ENCODE data around the gene KCTD21.

KCTD21 gene

DNA sequence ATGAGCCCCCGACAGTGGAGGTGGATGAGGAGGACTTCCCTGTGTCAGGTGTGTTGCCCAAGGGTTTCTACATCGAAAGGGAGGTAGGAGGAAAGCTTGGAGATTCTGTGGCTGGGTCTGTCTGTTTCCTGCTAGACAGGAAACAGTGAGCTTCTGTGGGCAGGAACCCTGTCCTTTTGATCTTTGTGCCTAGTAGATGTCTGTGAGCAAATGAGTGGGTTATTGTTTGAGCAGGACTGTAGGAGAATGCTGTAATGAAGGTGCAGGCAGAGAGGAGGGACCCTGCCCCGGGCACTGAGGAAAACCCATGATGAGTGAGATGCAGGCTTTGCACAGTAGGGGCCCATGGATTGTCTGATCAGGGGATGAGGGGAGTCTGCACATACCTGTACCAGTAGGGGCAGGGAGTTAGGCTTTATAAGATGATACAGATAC lies 14.3 kb upstream of the KCTD21 start:
- in situ Hi-C loops (cut with HindIII; ENCODE audit: low sequenced_read_pairs): no loop called here

DNA sequence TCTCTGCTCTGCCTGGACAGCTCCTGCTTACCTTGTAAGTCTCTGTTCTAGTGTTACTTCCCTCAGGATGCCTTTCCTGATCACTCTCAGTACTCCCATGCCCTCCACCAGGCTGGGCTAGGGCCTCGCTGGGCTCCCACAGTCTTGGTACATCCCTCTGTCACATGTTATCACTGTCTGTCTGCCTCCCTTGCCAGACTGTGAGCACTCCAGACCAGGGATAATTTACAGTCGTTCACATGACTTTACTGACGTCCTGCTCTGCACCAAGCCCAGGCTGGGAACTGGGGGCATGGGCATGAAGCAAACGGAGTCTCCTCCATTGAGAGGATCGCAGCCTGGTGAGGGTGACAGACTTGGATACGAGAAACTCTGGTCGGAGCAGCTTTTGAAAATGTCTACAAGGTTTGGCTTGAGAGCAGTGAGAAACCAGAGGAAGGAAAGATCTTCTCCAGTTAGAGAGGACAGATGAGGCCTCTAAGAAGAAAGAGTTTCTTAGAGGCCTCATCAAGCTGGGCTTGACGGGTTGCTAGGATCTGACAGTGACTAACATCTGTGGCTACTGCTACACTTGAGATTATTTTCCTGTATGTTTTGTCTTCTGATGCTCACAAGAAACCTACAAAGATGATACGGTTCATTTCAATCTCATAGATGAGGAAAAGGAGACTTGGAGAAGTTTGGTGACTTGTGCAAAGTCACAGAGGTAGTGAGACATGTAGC lies 12.8 kb upstream of the KCTD21 start:
- in situ Hi-C loops (cut with HindIII; ENCODE audit: low sequenced_read_pairs): no loop called here

DNA sequence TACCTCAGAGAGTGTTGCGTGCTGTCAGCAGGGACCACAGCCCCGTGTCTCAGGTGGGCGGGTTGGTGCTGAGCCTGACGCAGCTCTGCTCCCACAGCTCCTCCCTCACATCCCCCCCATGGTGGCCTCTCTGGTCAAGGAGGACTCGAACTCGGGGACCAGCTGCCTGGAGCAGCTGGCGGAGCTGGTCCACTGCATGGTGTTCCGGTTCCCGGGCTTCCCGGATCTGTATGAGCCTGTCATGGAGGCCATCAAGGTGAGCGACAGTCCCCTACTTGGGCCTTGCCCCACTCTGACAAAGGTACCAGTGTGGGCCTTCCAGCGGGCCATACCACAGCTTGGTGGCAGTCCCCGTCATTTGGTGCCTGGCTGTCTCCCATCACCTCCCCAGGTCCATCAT lies 12.1 kb upstream of the KCTD21 start:
- in situ Hi-C loops (cut with HindIII; ENCODE audit: low sequenced_read_pairs): no loop called here

DNA sequence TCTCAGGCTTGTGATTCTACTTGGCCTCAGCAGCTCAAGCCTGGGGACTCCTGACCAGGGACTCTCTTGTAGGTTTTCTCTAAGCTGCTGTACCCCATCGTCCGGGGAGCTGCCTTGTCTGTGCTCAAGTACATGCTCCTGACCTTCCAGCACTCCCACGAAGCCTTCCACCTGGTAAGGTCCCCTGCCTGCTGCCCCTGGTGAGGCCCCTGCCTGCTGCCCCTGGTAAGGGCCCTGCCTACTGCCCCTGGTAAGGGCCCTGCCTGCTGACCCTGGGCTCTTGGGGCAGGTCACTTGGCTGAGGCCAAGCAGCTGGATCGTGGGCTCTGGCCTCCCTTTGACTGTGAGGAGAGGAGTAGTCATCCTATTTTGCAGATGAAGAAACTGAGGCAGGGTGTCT lies 11.6 kb upstream of the KCTD21 start:
- in situ Hi-C loops (cut with HindIII; ENCODE audit: low sequenced_read_pairs): no loop called here

DNA sequence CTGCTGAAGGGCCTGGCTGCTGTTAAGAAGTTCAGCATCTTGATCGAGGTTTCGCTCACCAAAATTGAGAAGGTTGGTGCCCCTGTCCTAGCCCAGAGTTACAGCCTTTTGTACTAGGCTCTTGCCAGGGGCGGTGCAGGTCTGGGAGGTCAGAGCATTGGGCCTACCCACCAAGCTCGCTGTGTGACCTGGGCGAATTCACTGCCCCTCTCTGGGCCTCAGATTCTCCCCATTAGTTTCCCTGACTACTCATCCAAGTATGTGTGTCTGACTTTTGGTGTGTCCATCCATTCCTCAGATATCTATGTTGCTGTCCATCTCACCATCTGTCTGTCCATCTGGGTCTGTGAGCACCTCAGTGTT lies 11.2 kb upstream of the KCTD21 start:
- in situ Hi-C loops (cut with HindIII; ENCODE audit: low sequenced_read_pairs): no loop called here

DNA sequence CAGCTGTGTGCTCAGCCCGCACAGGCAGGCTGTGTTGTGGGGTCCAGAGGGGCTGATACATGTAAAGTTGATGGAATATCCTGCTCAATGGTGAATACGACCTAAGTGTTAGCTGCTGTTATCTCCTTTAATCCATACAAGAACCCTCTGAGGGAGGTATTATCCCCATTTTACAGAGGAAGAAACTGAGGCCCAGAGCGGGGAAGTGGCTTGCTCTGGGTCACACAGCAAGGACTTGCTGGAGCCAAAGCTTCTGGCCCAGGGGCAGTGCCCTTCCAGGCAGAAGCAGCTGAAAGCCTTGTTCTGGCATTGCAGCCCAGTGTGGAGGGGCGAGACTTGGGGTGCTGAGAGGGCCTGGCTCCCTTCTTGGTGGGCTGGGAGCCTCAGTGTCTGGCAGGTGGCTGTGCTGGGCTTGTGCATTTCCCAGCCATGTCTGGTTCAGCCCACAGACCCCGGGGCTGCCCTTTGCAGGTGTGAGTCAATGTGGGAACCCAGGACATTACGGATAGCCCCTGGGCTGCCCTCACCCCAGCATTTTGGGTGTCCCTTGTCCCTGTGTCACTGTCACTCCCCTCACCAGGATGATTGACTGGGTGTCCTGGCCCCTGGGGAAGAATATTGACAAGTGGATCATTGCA lies 10.7 kb upstream of the KCTD21 start:
- in situ Hi-C loops (cut with HindIII; ENCODE audit: low sequenced_read_pairs): no loop called here

DNA sequence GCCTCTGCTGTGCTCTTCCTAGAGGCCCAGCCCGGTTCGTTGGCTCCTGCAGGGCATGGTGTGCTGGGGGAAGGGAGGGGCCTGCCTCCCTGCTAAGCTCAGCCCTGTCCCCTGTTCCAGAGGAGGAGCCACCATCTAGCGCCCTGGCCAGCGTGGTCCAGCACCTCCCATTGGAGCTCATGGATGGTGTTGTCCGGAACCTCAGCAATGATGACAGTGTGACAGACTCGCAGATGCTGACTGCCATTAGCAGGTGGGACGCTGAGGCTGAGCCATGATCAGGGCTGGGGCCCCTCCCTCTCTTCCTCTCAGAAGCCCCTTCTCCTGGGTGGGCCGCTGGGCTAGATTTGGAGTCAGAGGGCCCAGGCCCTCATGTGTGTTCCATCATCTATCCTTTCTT lies 9.4 kb upstream of the KCTD21 start:
- in situ Hi-C loops (cut with HindIII; ENCODE audit: low sequenced_read_pairs): no loop called here

DNA sequence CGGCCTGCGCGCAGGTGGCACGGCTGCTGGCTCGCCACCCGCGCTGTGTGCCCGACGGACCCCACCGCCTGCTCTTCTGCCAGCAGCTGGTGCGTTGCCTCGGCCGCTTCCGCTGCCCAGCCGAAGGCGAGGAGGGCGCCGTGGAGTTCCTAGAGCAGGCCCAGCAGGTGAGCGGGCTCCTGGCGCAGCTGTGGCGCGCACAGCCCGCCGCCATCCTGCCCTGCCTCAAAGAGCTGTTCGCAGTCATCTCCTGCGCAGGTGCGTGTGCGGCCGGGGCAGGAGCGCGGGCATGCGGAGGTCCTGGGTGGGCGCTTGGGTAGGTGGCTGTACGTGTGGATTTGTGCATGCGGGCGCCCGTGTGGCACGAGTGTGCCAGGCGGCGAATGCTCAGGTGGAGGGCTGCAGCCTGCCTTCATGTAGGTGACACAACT lies 8.2 kb upstream of the KCTD21 start:
- in situ Hi-C loops (cut with HindIII; ENCODE audit: low sequenced_read_pairs): no loop called here

DNA sequence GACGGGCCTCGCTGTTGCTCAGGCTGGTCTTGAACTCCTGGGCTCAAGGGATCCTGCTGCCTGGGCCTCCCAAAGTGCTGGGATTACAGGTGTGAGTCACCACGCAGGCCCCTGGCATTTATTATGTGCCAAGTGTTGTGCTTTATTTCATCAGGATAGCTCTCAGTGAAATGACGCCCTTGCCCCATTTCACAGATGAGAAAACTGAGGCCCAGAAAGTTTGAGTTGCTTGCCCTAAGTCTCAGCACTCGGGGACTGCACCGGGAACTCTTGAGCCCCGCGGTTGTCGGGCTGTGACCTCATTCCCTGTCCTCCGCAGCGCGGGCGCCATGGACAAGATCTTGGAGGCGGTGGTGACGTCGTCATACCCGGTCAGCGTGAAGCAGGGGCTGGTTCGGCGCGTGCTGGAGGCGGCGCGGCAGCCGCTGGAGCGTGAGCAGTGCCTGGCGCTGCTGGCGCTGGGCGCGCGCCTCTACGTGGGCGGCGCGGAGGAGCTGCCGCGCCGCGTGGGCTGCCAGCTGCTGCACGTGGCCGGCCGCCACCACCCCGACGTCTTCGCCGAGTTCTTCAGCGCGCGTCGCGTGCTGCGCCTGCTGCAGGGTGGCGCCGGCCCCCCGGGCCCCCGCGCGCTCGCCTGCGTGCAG lies 7.6 kb upstream of the KCTD21 start:
- in situ Hi-C loops (cut with HindIII; ENCODE audit: low sequenced_read_pairs): no loop called here

DNA sequence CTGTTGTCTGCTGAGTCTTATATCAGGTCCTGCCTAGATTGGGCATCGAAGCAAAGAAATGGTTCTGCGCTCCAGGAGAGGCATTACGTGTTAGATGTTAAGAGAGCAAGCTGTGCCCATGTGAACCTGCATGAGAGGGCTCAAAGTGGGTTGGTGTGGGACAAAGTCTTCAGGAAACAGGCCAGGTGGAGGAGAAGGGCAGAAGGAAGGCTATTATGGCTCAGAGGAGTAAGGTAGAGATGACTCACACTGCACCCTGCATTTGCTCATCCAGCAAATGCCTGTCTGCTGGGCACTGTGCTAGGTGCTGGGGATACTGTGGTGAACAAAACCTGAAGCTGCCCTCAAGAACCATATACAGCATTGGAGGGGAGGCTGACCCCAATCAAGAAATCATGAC lies 6.1 kb upstream of the KCTD21 start:
- in situ Hi-C loops (cut with HindIII; ENCODE audit: low sequenced_read_pairs): no loop called here

DNA sequence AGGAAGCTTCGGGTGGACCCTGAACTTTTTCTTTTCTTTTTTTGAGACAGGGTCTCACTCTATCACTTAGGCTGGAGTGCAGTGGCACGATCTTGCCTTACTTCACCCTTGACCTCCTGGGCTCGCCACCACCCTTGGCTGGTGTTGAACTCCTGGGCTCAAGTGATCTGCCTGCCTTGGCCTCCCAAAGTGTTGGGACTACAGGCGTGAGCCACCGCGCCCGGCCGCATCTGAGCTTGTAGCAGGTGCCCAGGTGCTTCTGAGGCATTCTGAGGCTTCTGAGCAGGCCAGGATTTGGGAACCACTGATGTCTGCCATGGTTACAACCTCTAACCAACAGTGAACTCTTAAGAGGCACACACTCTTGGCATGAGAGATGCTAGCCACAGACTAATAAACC lies 5.4 kb upstream of the KCTD21 start:
- in situ Hi-C loops (cut with HindIII; ENCODE audit: low sequenced_read_pairs): no loop called here

DNA sequence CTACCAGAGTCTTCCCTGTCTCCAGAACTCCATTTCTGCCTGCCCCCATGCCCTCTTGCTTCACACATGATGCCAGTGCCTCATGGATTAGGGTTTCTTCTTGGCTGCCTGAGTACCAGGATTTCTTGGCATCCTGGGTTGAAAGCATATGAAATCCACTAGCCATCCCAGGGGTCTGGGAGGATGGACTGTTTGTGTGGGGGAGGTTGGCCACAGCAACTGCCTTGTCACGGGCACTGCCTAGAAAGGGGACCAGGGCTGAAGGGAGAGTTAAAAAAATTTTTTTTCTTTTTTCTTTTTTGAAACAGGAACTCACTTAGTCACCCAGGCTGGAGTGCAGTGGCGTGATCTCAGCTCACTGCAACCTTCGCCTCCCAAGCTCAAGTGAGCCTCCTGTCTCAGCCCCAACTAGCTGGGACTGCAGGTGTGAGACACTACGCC lies 4.5 kb upstream of the KCTD21 start:
- in situ Hi-C loops (cut with HindIII; ENCODE audit: low sequenced_read_pairs): no loop called here

DNA sequence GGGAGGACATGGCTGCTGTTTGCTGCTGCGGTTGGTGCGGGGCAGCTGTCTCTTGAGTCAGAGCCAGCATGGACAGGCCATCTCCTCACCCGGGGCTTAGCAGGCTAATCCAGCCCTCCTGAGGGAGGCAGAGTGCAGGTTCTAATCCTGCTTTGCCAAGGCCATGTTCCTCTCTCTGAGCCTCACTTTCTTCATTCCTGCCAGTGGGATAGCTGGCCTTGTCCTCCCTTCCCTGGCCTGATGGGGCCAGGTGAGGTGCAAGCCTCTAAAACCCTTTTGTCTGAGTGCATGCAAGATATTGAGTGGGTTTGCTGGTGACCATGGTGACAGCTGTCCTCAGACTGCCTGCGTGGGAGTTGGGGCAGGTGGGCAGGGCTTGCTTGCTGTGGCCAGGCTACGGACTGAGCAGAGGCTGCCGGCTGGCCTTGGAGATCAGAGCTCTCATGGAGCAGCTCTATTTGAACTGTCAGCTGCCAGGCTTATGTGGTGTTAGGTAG lies 3.8 kb upstream of the KCTD21 start:
- in situ Hi-C loops (cut with HindIII; ENCODE audit: low sequenced_read_pairs): no loop called here

DNA sequence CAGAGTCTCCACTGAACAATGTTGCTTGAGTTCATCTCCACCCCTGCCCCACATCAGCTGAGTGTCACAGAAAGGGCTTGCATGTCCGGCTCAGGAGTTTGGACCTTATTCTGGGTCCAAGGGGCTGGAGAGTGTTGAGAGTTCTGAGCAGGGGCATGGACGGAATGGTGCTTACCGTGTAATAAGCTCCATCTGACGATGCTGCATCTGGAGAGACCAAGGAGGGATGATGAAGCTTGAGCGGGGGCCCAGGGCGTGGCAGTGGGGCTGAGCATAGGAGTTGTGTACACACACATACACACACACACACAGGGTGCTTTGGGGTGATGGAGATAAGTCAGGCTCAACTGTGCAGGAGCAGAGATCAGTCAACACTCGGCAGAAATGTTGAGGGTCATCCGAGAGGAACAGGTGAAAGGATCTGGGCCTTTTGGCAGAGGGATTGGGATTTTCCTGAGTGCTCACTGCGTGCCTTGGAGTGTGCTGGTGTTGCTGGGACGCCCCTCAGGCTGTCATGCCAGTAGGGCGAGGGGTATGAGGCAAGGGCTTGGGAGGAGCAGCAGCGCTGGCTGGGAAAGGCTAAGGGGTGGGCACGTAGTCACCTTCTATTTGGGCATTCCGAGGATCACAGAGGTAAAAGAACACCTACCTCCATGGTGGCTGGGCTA lies 2.6 kb upstream of the KCTD21 start:
- in situ Hi-C loops (cut with HindIII; ENCODE audit: low sequenced_read_pairs): no loop called here

DNA sequence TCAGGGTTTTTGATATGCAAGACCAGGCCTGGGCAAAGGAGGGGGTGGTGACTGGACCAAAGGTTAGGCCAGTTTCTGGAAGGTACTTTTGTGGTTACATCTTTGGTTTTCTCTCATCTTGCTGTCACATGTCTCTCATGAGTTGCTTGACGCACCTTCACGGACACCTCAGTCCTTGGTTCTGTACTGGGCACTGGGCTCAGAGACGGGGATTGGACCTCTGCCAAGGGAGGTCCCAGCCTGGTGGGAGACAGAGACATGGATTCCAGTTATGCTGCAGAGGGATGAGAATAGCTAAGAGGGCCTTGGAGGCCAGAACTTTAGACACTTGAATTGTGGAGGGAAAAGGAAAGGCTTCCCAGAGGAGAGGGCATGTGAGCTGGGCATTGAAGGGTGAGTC lies 1.9 kb upstream of the KCTD21 start:
- in situ Hi-C loops (cut with HindIII; ENCODE audit: low sequenced_read_pairs): no loop called here

DNA sequence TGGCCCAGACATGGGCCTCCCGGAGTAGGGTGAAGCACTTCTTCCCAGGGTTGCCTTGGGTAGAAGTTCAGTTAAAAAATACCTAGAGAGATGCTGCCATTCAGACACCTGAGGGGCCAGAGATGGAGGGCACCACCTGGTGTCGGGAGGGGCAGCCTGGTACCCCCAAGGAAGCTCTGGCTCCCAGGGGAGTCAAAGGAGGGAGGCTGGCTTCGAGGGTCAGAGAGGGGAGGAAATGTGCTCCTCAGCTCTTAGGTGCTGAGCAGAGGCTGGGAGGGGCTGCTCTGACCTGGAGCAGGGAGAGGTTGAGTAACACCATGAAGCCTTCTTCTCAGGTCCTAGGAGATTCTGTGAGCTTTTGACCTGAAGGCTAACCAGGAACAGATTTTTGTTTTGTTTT lies 1.4 kb upstream of the KCTD21 start:
- in situ Hi-C loops (cut with HindIII; ENCODE audit: low sequenced_read_pairs): no loop called here

DNA sequence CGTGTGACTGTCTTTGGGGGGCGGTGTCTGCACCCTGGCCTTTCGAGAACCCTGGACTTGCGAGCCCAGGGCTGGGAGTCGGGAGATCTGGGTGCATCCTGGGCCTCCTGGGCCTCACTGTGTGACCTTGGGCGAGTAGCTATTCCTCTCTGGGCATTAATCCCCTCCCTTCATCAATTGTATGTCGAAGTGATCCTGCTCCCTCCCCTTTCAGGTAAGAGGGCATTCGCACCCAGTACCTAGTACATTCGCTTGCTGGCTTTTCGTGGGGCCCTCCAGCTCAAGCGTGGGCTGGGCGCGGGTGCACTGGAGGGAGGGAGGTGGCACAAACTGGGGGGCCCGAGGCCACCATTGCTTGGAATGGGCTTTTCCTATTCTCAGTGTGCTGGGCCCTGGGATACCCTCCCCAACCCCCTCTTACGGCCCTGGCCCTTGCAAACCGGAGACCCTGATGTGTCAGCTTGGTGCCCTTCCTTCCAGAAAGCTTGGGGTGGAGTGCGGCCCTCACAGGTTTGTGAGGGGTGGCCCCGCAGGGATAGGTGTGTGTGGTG lies 823 bp upstream of the KCTD21 start:
- in situ Hi-C loops (cut with HindIII; ENCODE audit: low sequenced_read_pairs): no loop called here

DNA sequence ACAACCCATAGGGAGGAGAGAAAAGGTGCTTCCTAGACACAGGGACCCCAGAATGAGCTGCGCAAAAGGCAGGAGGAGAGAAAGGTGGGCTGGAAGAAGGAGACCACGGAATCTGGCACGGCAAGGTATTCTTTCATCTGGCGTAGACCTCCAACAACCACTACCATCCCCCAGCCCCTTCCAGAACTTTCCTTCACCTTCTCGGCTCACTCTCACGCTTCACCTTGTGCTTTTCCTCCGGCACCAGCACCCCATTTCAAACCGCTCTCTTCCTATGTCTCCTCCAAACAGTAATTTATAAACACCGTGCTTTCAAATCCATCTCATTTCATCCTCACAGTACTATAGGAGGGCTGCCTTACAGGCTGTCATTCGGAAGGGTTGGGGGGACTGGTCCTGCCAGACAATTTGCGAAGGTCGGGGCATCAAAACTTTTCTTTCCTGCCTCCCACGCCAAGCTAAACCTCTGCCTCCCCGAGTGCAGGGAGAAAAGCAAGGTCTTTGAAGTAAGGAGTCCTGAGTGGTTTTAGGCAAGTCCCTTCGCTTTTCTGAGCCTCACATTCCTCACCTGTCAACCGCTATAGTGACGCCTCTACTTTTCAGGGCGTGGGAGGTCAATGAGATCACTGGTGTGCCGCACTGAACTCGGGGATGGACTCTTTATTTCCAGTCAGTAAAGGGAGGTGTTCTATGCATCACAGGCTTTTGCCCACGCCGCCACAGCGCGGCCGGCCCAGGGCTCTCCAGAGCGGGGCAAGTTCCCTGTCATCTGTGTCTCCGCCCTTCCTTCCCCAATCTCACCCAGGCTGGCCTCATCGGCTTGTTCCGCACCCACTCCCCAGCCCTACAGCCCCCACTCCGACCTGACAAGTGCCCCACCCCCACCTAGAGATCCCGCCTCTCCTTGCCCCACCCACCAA lies 800 bp downstream of the KCTD21 start:
- in situ Hi-C loops (cut with HindIII; ENCODE audit: low sequenced_read_pairs): no loop called here

DNA sequence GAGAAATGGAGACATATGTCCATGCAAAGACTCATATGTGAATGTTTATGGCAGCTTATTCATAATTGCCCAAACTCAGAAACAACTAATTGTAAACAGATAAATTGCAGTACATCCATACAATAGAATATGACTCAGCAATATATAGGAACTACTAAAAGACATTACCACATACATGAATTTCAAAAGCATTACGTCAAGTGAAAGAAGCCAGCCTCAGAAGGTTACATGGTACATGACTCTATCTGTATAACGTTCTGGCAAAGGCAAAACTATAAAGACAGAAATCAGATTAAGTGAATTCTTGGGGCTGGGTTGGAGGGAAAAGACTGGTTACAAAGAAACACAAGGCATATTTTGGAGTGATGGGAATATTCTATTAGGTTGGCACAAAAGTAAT lies 7.2 kb downstream of the KCTD21 start:
- in situ Hi-C loops (cut with HindIII; ENCODE audit: low sequenced_read_pairs): no loop called here

DNA sequence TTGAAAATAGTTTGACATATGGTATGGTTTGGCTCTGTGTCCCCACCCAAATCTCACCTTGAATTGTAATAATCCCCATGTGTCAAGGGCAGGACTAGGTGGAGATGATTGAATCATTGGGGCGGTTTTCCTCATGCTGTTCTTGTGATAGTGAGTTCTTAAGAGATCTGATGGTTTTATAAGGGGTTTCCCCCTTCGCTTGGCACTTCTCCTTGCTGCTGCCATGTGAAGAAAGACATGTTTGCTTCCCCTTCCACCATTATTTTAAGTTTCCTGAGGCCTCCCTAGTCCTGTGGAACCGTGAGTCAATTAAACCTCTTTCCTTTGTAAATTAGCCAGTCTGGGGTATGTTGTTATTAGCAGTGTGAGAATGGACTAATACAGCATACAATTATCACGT lies 7.7 kb downstream of the KCTD21 start:
- in situ Hi-C loops (cut with HindIII; ENCODE audit: low sequenced_read_pairs): no loop called here
